Measurements from ENCODE around the gene GALNT1.

Gene GALNT1

GRCh38 chr18:35682281-35682867 lies 100.8 kb downstream of the GALNT1 start:
- DNase-seq, result no peak

DNA sequence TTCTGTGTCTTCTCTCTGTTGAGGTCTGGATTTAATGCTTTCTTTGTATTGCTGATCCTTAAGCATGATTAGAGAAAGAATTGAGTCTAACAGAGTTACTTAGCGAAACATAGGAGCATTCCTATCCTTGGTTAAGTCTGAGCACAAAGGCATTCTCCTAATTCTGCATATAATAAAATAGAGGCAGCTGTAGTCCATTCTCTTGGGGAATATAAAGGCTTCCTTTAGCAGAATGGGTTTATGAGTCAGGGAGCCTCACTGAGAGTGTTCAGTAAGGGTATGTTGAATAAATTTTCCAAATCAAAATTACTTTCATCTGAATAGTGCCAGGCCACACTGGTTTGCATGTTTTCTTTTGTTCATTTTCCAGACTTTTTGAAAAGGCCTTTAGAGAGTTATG lies 101.5 kb downstream of the GALNT1 start:
- no peak for DNase-seq

- no peak for DNase-seq
Observed at GRCh38 chr18:35688757-35689156, 107.2 kb downstream of the GALNT1 start.

DNA sequence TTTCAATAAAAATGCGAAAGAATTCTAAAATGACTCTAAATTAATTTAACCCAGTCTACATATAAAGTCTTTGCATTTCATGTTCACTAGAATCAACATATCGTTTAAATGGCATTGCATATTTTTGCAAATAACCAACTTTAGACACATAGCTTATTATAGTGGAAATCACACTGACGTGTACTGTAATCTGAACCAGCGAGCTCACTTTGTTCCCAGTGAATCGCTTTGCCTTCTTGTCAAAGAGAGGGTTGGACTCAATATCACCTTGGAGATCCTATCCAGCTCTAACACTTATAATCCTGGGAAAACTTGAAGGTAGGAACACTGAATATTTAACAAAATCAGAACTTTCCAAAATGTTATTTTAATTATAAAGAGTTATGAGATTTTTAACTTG lies 108.2 kb downstream of the GALNT1 start:
- DNase-seq, result no peak

GRCh38 chr18:35691625-35692024 lies 110.1 kb downstream of the GALNT1 start:
- no peak for DNase-seq

DNA sequence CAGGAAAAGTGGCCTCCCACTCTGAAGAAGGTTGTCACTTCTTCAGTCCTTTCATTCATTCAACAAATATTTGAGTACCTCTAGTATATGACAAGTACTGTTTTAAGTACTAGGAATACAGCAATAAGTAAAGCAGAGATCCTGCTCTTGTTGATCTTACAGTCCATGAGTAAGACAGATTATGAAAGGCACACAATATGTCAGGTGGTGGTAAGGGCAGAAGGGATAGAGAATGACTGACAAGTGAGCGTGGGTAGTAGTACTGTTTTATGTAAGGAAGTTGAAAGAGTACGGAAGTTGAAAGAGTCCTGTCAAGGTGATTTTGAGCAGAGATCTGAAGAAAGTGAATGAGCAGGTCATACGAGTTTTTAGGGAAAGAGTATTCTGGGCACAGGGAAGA lies 111.3 kb downstream of the GALNT1 start:
- no peak for DNase-seq

DNA sequence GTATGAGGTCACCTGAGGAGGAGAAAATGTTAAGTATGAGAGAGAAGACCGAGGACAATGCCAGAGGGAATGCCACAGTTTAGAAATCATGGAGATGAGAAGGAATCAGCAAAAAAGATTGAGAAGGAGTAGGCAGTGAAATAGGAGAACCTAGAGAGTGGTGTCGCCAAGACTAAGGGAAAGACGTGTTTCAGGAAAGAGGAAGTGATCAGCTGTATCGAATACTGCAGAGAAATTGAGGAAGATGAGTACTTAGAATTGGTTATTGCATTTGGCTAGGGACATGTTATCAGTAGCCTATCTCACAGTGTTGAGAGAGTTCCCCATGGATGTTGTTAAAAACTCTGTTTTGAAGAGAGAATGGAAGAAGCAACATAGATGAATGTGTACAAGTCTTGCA lies 112.3 kb downstream of the GALNT1 start:
- DNase-seq, result no peak

GRCh38 chr18:35694808-35695207 lies 113.3 kb downstream of the GALNT1 start:
- DNase-seq, result no peak

DNA sequence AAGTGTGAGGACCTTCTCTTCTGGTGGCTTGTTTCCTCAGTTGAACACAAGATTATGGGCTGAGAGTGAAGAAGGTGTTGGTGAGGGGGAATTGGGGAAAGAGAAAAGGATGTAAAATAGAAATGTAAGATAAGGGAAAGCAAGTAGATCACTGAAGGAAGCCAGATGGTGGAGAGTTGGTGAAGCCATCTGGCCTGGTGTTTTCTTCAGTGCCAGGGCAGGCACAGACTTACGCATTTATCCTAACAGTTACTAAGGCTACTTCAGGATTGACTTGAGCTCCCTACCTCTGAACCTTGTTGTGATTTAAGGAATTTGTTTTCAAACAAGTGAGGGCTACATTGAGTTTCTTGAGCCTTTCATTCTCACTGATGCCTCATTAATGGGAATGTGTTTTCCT lies 113.8 kb downstream of the GALNT1 start:
- no peak for DNase-seq

- DNase-seq, result no peak
Observed at GRCh38 chr18:35695803-35696202, 114.3 kb downstream of the GALNT1 start.

- no peak for DNase-seq
Observed at GRCh38 chr18:35696307-35696706, 114.8 kb downstream of the GALNT1 start.

DNA sequence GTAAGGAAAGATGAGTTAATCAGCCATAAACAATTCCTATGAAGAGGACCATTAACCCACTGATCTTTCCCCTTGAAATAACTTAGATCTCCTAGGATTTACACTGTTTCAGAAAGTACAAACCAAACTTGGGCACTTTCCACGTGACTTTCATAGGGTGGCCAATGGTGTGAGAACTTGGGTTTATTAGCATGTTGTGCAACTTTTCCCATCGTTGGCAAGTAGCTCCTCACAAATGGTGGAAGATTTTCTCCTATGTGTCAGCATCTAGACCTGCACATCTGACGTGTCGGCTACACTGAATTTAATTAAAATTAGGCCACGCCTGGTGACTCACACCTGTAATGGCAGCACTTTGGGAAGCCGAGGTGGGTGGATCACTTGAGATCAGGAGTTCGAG lies 116.3 kb downstream of the GALNT1 start:
- DNase-seq, result no peak

DNA sequence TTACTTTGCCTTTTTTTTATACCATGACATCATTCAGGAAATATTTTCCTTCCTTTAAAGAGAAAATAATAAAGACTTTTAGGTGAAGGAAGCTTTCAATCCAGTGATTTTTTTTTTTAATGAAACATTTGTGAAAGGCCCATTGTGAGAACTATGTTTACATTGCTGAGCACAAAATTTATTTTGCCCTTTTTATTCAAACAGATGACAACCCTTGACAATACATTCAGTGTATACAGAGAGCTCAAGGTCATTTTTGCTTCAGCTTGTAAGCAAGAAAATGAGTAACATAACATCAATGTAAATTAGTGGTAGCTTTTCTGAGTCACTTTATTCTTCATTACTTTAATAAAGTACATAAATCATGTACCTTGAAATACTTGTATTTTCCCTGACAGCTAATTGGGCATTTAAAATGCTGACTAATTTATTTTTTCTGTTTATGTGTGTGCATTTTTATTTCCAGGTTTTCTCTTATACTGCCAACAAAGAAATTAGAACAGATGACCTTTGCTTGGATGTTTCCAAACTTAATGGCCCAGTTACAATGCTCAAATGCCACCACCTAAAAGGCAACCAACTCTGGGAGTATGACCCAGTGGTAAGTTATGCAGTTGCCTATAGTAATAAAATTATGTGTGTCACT lies 121.6 kb downstream of the GALNT1 start:
- DNase-seq, result no peak

- no peak for DNase-seq
Observed at GRCh38 chr18:35705988-35706387, 124.4 kb downstream of the GALNT1 start.

GRCh38 chr18:35707247-35707646 lies 125.7 kb downstream of the GALNT1 start:
- DNase-seq, result no peak

DNA sequence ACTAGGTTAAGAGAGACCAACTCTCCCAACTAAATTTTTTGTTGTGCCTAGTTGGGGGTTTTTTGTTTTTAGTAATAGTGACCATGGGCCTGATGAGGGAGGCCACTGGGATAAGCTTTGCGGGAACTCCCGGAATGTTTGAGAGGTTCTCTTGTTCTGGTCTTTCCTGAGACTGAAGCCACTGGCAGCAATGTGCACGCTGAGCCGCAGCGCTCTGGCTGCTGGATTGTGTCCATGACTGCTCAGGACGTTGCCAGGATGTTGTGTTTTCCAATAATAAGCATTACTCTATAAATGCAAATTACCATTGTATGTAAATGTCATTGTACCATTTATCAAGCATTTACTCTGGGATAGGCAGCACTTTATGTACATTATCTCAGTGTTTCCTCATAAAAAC lies 126.1 kb downstream of the GALNT1 start:
- no peak for DNase-seq

DNA sequence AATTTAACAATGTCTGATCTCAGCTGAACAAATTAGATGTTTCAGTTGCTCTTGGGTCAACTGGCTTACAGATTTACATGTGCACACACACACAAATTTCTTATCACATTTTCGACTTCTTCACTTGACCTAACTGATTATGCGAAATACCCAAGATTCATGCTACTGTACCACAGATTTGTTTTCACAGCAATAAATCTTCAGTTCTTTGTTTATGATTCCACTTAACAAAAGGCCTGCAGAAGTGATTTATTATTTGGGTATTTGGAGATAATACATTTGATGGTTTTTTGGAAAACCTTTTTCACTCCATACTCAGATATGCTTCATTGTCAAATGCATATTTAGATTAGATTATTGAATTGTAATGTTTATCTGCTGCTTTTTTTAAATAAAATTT lies 129.0 kb downstream of the GALNT1 start:
- DNase-seq, result no peak

DNA sequence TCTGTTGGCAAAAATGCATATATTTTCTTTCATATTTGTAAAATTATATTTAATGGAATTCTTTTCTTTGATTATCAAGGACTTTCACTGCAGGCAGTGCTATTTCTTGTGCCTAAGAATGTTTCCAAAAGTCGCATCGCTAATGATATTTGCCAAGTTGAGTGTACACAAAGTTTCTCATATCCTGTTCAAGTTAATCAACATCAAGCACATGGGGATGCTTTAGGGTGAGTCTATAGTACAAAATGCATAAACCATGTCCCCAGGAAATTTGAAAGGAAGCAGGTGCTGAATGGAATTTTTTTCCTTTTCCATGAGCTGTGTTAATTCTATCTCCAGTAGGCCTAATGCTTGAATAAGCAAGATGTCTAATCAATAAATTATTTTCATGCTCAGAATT lies 129.7 kb downstream of the GALNT1 start:
- DNase-seq, result no peak

DNA sequence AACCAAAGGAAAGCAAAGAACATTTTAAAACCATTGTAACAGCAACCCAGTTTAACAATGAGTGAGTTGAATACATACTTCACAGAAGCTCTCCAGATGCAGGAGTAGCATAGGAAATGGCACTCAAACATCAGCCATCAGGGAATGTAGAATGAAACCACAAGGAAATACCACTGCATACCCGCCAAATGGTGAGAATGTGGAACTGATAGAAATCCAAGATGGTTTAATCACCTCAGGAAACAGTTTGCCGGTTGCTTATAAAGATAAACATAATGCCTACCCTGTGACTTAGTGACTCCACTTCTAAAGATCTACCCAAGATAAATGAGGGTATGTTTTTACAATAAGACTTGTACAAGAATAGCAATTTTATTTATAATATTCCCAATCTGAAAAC lies 132.0 kb downstream of the GALNT1 start:
- DNase-seq, result no peak

DNA sequence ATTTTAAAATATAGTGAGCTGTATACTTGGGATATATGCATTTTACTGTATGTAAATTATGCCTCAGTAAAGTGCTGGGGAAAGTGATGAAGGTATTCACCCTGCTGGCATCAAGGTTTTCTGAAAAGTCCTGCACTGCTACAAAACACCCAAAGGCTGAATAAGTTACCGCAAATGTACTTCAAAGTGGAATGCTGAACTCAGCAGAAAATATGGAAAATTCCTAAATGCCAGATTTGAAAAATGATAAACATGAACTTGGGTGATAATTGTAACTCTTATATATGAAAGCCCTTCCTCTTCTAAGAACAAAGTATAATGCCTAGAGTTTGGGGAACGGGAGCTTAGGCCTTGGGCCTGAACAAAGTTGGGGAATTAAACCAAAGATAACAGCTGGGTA lies 133.0 kb downstream of the GALNT1 start:
- no peak for DNase-seq

DNA sequence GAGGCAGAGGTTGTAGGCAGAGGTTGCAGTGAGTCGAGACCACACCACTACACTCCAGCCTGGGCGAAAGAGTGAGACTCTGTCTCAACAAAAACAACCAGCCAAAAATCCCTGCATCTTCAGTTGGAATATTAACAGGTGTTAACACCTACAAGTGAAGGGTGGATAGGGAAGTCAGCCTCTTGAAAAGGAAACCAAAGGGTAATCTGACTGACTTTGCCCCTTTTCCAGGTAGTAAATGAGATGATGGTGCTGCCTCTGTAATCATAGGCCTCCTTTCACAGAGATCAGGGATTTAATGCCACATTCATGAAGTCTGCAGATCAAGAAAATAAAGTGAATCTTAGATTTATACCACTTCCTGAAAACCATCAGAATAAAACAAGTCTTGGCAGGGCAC lies 133.6 kb downstream of the GALNT1 start:
- no peak for DNase-seq

GRCh38 chr18:35716169-35716831 lies 134.8 kb downstream of the GALNT1 start:
- DNase-seq, result no peak

DNA sequence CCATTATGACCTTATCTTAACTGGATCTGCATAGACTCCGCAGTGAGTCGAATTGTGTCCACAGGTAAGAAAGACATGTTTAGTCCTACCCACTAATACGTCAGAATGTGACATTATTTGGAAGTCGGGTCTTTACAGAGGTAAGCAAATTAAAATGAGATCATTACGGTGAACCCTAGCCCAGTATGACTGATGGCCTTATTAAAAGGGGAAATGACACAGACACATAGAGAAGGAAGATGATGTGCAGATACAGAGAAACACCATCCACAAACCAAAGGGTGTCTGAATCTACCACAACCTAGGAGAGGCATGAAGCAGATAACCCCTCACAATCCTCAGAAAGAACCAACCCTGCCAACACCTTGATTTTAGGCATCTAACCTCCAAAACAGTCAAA lies 135.6 kb downstream of the GALNT1 start:
- no peak for DNase-seq

GRCh38 chr18:35721431-35722081 lies 140.0 kb downstream of the GALNT1 start:
- no peak for DNase-seq
